ENCODE data around the gene GTPBP3.

Gene GTPBP3

GRCh38 chr19:17385878-17386611 is 48.7 kb downstream of the GTPBP3 start:
- peak; percentile 56 for DNase-seq (ENCODE audit: low spot score)

GRCh38 chr19:17389288-17389687 is 51.9 kb downstream of the GTPBP3 start:
- no peak for DNase-seq (ENCODE audit: low spot score)

- no peak for DNase-seq (ENCODE audit: low spot score)
These were observed 52.8 kb downstream of the GTPBP3 start for GRCh38 chr19:17389957-17390664.

- peak; percentile 78 for DNase-seq (ENCODE audit: low spot score)
These were observed 53.5 kb downstream of the GTPBP3 start for GRCh38 chr19:17390665-17391370.

GRCh38 chr19:17391371-17392151 is 54.2 kb downstream of the GTPBP3 start:
- DNase-seq (ENCODE audit: low spot score), result peak; percentile 36

All from cerebellar cortex (tissue), 1 donor.